Measurements from ENCODE around the gene MECR.
A peak's percentile ranks its signal among the peaks of the same experiment; 100 is the strongest.
"Not testable (repeated sequence)": the region's sequence is repeated elsewhere in the genome, so short reads cannot be mapped to it uniquely, and the experiment has no call there.

The MECR gene

DNA sequence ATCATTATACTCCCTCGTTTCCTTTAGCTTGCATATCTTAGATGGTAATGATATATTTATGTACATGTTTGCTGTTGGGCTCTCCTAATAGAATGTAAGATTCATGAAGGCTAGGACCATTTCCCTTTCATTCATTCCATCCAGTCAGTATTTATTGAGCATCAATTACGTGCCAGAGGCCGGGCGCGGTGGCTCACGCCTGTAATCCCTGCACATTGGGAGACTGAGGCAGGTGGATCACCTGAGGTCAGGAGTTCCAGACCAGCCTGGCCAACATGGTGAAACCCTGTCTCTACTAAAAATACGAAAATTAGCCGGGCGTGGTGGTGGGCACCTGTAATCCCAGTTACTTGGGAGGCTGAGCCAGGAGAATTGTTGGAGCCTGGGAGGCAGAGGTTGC, 4.1 kb upstream of the MECR start:
- not testable (repeated sequence) for DNase-seq

DNA sequence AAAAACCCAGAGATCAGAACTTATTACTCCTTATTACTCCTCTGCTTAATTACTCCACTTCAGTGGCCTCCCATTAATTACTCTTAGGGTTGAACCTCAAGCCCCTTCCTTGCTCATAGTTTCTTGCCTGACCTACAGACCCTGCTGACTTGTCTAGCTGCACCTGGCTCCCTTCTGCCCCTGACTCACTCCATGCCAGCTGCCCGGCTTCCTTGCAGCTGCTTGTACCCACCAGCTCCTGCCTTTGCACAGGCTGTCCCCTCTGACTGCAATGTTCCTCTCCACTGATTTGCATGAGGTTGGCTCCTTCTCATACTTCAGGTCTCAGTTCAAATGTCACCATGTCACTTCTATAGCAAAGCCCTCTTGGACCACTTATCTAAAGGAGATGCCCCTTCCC, 3.7 kb upstream of the MECR start:
- no peak for DNase-seq

DNA sequence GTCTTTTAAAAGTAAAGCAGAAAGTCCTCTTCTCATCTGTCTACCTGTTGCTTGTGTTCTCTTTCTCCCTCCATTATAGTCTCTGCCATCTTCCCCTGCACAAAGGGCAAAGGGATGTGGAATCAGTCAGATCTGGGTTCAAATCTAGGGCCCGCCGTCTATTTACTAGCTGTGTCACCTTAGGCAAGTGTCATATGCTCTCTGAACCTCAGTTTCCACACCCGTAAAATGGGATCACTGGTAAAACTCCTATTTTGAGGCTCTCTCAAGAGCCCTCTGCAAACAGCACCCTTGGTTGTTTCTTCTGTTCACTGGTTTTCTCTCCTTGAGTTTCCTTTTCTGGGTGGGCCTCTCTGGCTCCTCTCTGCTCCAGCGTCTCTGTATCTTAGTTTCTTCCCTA, 3.0 kb upstream of the MECR start:
- DNase-seq, result no peak

DNA sequence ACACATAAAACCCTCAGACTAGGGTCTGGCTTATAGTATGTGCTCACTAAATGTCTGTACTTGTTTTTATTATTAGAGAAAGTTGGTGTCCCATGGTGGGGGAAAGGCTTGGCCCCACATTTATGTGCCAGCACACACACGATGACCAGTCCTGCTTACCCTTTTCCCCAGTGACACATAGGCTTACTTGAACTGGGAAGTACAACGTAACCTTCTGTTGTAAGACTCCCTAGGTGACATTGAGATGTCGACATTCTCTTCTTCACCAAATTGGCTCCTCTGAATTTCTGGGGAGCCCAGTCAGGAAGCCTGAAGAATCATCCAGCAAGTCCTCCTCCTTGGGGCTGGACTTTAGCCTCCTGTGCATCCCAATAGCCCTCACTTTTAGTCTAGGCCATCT, 1.7 kb upstream of the MECR start:
- DNase-seq, result no peak

DNA sequence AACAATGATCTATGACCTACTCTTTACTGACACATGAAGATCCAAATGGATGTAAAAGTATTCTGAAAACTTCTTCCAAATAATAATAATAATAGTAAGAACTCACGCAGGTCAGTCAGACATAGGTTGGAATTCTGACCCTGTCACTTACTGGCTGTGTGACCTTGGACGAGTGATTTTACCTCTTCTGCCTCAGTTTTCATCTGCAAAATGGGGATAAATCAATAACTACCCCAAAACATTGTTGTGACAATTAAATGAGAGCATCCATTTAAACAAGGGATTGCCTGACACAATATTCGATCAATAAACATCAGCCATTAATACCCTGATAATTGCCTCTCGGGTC, 556 bp downstream of the MECR start:
- DNase-seq, result no peak

DNA sequence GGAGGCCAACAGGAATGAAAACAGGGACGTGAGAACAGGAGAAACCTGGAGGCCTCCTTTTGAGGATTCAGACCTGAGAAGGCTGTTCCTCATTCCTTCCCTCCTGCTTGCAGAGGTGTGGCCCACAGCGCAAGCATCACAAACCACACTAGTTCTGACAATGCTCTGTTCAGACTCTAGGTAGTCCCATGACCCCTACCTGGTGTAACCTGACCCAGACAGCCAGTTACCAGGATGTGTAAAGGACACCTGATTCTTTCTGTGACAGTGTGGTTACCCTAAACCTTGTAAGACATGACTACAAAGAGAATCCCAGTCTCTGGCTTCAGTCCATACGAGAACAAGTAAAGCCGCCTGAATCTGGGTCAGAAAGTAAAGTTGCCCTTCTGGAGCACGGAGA, 3.2 kb downstream of the MECR start:
- DNase-seq, result no peak

DNA sequence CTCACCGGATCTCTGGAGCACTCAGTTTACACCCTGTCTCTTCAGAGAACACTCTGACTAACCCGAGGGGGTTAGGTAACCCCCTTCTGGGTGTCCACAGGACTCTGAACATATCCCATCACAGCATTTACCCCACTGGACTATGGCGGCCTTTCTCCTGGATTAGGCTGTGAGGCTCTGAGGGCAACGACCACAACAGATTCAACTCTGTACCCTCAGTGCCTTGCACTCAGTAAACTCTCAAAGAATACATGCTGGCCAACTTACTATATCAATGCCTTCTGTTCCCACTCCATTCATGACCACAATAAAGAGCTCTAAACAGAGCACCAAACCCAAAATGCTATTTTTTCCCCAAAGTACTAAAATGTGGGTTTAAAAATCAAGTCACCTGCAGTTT, 5.4 kb downstream of the MECR start:
- no peak for DNase-seq

DNA sequence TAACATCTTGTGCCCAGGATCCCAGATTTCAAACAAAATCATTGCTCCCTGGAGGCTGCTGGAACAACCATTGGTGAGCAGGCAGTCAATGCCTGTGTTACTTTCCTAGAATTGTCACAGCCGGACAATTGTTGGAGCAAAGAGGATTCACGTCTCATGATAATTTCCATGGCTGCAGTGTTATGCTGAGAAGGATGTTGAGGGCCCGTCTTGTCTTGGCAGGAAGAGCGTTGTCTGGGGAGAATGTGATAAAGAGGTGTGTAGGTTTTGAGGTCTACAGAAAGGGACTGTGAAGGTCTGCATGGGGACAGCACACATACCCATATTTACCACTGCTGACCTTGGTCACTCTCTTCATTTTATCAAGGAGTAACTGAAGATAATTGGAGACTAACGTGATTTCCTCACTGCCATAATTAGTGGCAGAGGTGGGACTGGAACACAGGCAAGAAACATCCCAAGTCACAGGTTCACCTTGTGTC, 6.3 kb downstream of the MECR start:
- no peak for DNase-seq

DNA sequence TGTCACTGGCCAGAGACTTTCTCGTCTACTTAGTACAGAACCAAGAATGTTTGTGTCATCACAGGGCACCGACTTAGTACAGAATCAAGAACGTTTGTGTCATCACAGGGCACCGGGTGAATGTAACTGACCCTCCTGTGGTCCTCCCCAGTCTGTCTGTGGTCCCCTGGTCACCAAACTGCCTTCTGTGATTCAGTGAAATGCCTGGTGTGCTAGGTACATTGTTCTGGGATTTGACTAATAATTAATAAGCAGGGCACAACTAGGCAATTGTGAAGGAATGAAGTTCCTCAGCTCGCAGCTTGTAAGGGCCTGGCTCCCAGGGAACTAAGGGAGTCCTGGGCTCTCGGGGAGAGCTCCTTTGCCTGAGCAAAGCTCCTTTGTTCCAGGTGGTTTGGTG, 7.2 kb downstream of the MECR start:
- no peak for DNase-seq

DNA sequence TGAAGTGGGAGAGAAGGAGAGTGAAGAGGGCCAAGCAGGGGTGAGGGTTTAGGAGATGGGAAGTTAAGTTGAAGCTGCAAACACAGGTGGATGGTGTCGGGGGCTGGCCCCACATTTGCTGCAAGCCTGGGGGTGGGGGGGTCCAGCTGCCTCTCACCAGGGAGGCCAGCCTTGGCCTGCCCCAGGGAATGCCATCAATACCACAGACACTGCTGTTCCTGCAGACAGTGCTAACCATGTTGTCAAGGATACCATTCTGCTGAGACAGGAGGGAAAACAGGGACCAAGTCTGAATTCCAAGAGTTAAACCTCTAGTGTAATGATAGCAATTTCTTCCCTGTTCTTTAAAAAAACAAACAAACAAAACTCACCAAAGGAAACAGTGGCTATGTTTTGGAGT, 8.0 kb downstream of the MECR start:
- DNase-seq, result no peak

DNA sequence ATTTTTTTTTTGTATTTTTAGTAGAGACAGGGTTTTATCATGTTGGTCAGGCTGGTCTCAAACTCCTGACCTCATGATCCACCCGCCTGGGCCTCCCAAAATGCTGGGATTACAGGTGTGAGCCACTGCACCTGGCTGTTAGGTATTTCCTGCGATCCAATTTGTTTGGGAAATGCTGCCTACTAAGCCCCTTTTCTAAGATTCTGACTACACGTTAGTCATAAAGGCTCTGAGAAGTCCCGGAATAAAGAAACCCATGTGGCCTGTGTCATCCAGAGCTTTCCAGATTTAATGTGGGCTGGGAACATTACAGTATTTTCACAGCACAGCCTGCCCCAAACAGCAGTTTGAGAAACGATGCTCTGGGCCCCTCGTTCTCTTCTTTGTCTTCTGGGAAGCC, 8.5 kb downstream of the MECR start:
- not testable (repeated sequence) for DNase-seq

DNA sequence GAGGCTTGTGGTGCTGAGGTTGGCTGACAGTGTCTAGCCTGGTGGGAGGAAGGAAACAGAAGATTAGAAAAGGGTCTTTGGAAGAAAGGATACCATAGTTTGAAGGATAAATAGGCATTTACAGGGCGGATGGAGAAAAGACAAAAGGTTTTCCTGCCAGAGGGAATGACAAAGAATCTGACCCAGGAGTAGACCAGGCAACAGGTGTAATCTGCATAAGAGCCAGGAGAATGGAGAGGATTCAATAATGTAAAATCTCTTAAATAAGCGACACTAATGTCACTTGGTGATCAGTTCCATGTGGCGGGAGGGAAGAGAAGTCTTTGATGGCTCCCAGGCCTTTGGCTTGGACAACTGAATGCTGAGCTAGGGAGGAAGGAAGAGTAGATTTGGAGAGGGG, 9.4 kb downstream of the MECR start:
- DNase-seq, result no peak

DNA sequence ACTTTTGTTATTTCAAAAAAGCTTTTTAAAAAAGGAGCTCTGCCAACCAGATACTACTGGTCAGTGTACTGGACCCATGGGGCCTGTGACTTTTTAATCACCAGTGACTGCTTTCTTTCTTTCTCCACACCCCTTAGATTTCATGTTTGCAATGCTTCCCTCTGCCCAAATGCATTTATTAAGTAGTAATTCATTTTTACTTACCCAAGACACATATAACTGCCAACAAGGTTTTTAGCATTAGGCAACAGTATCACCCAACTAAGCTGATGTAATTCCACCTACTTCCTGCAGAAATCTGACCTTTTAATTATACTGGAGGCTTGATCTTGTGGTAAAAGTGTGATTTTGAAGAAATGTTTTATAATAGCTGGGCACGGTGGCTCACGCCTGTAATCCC, 12.5 kb downstream of the MECR start:
- DNase-seq, result no peak

DNA sequence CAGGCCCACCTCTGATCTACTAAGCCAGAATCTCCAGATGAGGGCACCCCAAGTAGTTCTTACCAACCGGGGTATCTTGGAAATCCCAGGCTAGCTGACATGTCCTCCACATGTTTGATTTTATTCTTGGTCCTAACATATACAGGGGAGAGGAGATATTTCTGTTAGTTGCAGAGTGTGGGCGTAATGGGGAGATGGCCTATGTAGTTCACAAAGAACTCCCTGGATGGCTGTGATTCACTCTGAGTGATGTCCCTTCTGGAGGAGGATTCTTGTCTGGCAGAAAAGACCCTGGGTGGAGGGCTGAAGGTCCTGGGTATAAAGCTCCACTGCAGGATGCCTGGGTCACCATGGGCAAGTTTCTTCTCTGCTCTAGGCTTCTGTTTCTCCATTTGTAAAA, 13.1 kb downstream of the MECR start:
- no peak for DNase-seq

DNA sequence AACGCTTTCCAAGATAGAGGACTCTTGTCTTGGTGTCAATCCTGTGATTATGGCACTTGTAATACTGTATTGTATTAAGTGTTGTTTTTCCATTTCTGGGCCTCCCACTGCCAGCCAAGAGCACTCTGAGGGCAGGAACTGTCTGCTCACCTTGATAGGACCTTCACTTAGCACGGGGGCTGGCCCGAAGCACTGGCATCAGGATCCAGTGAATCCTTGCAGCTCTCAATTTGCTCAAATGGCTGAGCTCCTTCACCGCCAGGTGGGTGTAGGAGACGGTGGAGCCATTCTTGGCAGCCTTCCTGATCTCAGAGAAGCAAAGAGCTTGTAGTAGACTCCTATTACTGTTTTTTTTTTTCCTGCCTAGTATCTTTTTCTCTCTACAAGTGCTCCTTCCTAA, 17.7 kb downstream of the MECR start:
- no peak for DNase-seq

DNA sequence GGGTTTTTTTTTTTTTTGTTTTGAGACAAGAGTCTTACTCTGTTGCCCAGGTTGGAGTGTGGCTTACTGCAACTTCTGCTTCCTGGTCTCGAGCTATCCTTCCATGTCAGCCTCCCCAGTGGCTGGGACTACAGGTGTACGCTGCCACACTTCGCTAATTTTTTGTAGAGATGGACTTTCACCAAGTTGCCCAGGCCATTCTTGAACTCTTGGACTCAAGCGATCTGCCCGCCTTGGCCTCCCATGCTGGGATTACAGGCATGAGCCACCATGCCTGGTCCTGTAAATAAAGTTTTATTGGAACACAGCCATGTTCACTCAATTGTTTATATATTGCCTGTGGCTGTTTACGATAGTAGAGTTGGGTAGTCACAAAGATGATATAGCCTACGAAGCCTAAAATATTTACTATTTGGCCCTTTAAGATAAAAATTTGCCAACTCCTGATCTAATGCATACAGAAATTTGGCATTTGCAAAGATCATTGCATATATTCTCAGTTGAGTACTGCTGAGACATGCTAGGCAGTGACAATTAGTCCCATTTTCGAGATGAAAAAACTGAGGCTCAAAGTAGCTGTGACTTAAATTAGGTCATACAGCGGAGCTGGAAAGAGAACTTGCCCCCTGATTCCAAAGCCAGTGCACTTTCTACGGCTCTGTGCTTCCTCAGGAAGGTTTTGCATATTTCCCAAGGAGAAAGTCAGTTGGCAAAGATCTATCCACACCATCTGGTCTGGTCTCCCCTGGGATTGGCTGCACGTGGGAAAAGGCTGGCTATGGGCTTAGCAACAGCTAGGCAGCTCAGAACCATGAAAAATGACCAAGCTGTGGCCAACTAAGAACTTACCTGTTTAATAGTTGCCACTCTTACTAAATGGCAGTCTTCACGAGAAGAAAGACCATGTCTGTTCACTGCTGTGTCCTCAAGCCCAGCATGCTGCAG, 19.4 kb downstream of the MECR start:
- no peak for DNase-seq

DNA sequence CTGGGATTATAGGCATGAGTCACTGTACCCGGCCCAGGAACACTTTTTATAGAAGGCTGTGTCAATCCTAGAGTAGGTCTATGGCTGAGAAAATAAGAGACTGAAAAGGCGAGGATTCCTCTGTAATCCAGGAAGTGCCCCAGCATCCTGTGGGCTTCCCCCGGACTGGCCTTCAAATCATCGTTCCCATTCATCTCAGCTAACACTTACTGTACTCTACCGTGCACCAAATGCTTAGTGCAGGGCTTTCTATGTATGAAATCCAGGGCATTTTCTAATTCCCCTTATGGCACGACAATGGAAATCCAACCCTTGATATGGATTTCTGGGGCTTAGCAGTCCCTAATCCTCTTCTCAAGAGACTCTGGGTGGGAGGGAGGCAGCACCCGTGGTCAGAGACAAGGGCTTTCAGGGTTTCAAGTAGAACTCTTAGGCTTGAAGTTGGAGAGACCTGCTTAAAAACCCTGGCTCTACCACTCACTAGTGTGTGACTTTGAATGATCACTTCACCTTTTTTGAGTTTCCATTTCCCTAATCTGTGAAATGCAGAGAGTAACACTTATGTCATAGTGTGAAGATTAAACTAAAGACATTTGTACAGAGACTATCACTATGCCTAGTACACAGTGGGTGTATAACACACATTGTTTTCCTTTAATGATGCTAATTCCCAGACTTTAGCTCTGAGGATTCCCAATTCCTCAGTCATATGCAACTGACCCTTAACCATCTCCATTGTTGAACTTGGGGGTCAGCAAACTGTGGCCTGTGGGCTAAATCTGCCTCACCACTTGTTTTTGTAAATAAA, 20.3 kb downstream of the MECR start:
- no peak for DNase-seq

DNA sequence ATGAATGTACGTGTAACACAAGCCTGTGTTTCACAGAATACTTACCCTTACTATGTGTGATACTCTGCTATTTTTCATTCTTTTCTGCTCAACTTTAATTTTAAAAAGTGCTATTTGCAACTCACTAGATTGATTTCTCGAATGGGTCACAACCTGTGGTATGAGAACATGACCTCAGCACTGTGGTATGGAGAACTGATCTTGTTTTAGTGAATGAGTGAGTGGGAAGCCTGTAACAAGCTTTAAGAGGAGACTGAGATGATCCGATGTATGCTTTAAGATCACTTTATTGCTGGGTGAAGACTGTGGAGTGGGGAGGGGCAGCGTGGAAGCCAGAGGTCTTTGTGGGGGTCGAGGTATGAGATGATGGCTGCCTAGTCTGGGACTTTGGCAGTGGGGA, 21.6 kb downstream of the MECR start:
- DNase-seq, result no peak

DNA sequence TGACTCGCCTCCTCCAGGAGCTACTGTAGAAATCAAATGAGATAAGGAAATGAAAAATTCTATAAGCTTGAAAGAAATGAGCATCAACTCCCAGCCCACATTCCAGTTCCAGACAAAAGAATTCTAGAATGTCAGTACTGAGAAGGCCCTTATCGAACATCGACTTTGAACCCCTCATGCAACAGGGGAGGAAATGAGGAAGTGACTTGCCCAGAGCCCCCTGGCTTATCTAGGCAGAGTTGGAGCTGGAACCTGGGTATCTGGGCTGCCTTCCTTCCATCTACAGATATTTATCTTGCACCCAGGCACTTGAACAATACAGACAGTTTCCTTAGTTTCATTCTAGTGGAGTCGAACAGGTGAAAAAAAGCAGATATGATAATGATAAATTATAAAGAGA, 22.3 kb downstream of the MECR start:
- no peak for DNase-seq

DNA sequence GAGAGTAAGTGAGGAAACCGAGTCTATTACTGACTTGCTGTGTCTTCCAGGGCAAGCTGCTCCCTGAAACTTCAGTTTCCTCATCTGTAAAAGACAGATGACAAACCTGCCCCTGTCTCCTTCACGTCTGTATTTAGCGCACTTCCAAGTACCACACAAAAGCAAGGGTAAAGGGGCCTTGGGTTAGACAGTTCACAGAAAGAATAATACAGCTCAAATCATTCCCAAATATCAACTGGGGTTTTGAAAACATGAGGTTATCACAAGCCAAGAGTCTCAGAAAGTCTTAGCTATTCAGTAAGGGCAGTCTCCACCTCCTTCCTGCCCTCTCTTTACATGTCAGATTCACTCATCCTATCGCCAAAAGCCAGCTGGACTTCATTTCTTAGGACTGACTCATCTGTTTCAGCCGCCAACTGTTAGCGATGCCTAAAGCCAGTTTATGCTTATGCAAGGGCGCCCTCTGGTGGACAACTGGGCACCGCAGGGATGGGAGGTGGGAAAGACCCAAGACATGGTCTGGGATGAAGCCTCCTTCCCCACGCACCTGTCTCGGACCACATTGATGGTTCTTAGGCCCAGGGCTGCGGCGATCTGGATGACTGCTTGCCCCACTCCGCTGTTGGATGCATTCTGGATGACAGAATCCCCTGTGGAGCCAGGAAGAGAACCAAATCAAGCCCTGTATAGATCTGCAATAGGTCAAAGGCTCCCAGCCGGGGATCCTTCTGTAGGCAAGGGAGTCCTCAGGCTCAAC, 28.0 kb downstream of the MECR start:
- DNase-seq, result peak; percentile 95

DNA sequence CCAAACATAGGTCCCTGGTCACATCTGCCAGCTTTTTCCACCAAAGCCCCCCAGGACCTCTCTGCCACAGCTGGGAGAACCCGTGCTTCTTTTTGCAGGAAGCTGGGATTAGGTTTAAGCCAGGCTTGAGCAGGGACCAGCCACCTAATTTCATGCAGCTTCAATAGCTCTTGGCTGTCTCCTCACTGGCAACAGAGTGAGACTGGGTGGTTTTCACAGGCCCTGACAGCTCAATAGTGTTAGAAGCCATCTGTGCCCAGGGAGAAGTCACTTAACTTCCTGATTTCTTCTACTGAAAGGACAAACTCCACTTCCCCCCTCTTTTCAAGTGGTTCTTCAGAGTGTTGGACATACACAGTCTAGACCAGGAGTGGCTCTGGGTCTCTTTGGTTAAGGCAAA, 28.7 kb downstream of the MECR start:
- DNase-seq, result no peak

DNA sequence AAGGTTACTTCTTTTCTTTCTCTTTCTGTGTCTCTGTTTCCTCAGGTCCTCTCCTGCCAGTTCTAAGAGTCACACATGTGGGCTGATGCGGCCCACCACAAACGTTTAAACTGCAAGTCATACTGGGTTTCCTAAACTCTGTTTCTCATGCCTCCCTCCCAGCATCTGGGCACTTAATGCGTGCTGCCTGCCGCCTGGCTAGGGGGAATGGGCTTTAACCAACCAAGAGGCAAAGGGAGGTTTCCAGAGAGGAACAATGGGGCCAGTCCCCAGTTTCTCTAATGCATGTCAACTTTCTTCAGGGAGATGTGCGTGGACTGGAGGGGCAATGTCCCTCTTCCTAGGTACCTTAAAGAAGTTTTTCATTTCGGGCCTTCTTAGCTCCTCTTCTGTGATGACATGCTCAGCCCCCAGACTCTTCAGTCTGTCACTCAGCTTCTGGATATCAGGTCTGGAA, 29.1 kb downstream of the MECR start:
- no peak for DNase-seq

DNA sequence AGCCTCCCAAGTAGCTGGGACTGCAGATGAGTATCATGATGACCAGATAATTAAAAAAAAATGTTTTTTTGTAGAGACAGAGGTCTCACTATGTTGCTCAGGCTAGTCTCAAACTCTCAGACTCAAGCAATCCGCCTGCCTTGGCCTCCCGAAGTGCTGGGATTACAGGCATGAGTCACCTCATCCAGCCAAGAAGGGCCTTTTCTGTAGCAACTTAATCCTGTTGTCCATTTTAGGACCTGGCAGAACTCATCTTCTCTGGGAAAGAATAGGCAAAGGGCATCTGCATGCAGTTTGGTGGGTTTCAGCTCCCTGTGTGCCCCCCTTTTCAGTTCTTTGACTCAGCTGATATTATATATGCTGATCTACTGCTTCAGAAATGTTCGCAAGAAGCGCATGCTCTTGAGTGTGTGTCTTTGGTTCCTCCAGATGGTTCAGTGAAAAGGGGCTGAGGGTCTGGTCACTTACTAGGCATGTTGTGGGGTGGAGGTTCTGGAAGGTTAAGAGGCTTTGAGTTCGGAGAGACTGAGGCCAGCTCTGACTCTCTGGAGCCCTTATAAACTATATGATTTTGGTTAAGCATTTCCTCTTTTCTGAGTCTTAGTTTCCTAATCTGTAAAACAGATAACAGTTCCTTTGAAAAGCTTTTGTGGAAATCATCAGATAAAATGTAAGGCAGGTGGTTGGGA, 29.7 kb downstream of the MECR start:
- DNase-seq, result no peak

Measured in activated T-cell treated with anti-CD3 and anti-CD28 coated beads for 4 hours (primary cell).